Sigmoid colon (tissue), 4 donors: Measurements from ENCODE around the gene LIMK2.
"Not testable (repeated sequence)": the region's sequence is repeated elsewhere in the genome, so short reads cannot be mapped to it uniquely, and the experiment has no call there.

ENCODE experiments used
- EP300 ChIP-seq, 4 donors: sonication (generic); formaldehyde crosslinking; IDR thresholded peaks; one replicate each; pipeline ENCODE4 v1.6.1; 2017; ENCODE audit warnings: antibody characterized with exemption in 4 of 4
- POLR2A ChIP-seq, 2 donors: fragments of 450-650 bp; IDR thresholded peaks; one replicate each; pipeline ENCODE4 v1.6.1; 2016; ENCODE audit warnings: antibody characterized with exemption in 2 of 2, mild to moderate bottlenecking in 2 of 2, moderate library complexity in 2 of 2
- POLR2AphosphoS5 ChIP-seq, 4 donors: sonication (generic); formaldehyde crosslinking; IDR thresholded peaks; one replicate each; pipeline ENCODE4 v1.6.1; 2017; ENCODE audit warnings: antibody characterized with exemption in 4 of 4
- TF ChIP-seq, protein P1 (sequence below), 4 experiments: fragments of 450-650 bp in 3 of 4; fragments of 200-600 bp in 1 of 4; IDR thresholded peaks; one replicate each; pipeline ENCODE4 v1.5.1; 2016 to 2019; ENCODE audit warnings: antibody characterized with exemption in 4 of 4, mild to moderate bottlenecking in 3 of 4, moderate library complexity in 2 of 4

DNA sequence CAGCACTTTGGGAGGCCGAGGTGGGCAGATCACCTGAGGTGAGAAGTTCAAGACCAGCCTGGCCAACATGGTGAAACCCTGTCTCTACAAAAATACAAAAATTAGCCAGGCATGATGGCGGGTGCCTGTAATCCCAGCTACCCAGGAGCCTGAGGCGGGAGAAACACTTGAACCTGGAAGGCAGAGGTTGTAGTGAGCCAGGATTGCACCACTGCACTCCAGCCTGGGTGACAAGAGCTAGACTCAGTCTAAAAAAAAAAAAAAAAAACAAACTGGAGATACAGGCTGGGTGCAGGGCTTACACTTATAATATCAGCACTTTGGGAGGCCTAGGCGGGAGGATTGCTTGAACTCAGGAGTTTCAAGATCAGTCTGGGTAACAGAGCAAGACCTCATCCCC lies 23.9 kb downstream of the LIMK2 start:
- TF ChIP-seq, protein P1, sequence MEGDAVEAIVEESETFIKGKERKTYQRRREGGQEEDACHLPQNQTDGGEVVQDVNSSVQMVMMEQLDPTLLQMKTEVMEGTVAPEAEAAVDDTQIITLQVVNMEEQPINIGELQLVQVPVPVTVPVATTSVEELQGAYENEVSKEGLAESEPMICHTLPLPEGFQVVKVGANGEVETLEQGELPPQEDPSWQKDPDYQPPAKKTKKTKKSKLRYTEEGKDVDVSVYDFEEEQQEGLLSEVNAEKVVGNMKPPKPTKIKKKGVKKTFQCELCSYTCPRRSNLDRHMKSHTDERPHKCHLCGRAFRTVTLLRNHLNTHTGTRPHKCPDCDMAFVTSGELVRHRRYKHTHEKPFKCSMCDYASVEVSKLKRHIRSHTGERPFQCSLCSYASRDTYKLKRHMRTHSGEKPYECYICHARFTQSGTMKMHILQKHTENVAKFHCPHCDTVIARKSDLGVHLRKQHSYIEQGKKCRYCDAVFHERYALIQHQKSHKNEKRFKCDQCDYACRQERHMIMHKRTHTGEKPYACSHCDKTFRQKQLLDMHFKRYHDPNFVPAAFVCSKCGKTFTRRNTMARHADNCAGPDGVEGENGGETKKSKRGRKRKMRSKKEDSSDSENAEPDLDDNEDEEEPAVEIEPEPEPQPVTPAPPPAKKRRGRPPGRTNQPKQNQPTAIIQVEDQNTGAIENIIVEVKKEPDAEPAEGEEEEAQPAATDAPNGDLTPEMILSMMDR (IDR thresholded peaks at IDR 0.05): not testable (repeated sequence)
- not testable (repeated sequence) for TF ChIP-seq POLR2A, EP300, POLR2AphosphoS5 (IDR thresholded peaks at IDR 0.05)
